Measurements from ENCODE around the gene GAS6.
"Not testable (repeated sequence)": the region's sequence is repeated elsewhere in the genome, so short reads cannot be mapped to it uniquely, and the experiment has no call there.

The GAS6 gene

GRCh38 chr13:113867913-113868312 lies 4.0 kb upstream of the GAS6 start:
- DNase-seq (ENCODE audit: low read depth in 2 of 2) = not testable (repeated sequence)

GRCh38 chr13:113865427-113865826 lies 1.6 kb upstream of the GAS6 start:
- DNase-seq (ENCODE audit: low read depth in 2 of 2) = no peak

- no peak for DNase-seq (ENCODE audit: low read depth in 2 of 2)
These were observed 506 bp upstream of the GAS6 start for GRCh38 chr13:113864273-113864890.

- peak in 1 of 2 donors; percentile 14 for DNase-seq (ENCODE audit: low read depth in 2 of 2)
These were observed 849 bp downstream of the GAS6 start for GRCh38 chr13:113862931-113863523.

- no peak for DNase-seq (ENCODE audit: low read depth in 2 of 2)
These were observed 1.5 kb downstream of the GAS6 start for GRCh38 chr13:113862191-113862930.

GRCh38 chr13:113861433-113862030 lies 2.3 kb downstream of the GAS6 start:
- no peak for DNase-seq (ENCODE audit: low read depth in 2 of 2)

- no peak for DNase-seq (ENCODE audit: low read depth in 2 of 2)
These were observed 3.0 kb downstream of the GAS6 start for GRCh38 chr13:113860665-113861432.

- DNase-seq (ENCODE audit: low read depth in 2 of 2) = no peak
These were observed 3.7 kb downstream of the GAS6 start for GRCh38 chr13:113860051-113860664.

GRCh38 chr13:113859311-113860050 lies 4.4 kb downstream of the GAS6 start:
- DNase-seq (ENCODE audit: low read depth in 2 of 2) = no peak

- no peak for DNase-seq (ENCODE audit: low read depth in 2 of 2)
These were observed 6.2 kb downstream of the GAS6 start for GRCh38 chr13:113857531-113858195.

- DNase-seq (ENCODE audit: low read depth in 2 of 2) = no peak
These were observed 7.2 kb downstream of the GAS6 start for GRCh38 chr13:113856716-113857065.

GRCh38 chr13:113855931-113856715 lies 7.8 kb downstream of the GAS6 start:
- no peak for DNase-seq (ENCODE audit: low read depth in 2 of 2)

GRCh38 chr13:113855012-113855921 lies 8.6 kb downstream of the GAS6 start:
- no peak for DNase-seq (ENCODE audit: low read depth in 2 of 2)

- no peak for DNase-seq (ENCODE audit: low read depth in 2 of 2)
These were observed 9.5 kb downstream of the GAS6 start for GRCh38 chr13:113854238-113855011.

GRCh38 chr13:113853518-113854237 lies 10.2 kb downstream of the GAS6 start:
- DNase-seq (ENCODE audit: low read depth in 2 of 2) = no peak

GRCh38 chr13:113852536-113853517 lies 11.0 kb downstream of the GAS6 start:
- no peak for DNase-seq (ENCODE audit: low read depth in 2 of 2)

Measured in stimulated activated CD4-positive, alpha-beta T cell treated with anti-CD3 and anti-CD28 coated beads, Interleukin-1b, Interleukin-23, amount 100 ng/mL, for 4 hours (primary cell).